CD14-positive monocyte (primary cell): ENCODE data around the gene SLC27A1. TPM values are rescaled to one million over a fixed set of nuclear protein-coding genes. Genes with fewer than 3 reads are reported as not detected.

Source experiments
- DNase-seq, 3 donors: peaks; one replicate each; pipeline ENCODE4 v3.0.0-alpha.2; 2011 to 2022
- H2AFZ ChIP-seq: 2 replicates; pipeline ENCODE4 v1.6.0; 2012; ENCODE audit warnings: mild to moderate bottlenecking, low read depth, low read length, inconsistent platforms; ENCODE audit not compliant: insufficient read depth, poor library complexity, severe bottlenecking
- H3K27ac ChIP-seq, 2 donors: 1 replicate in 1 of 2; 2 replicates in 1 of 2; pipeline ENCODE4 v1.5.1; 2012 to 2013; ENCODE audit warnings: low read length in 2 of 2, control low read depth in 1 of 2, inconsistent platforms in 1 of 2, low read depth in 1 of 2, mild to moderate bottlenecking in 1 of 2
- H3K27me3 ChIP-seq, 2 donors: one replicate each; pipeline versions ENCODE4 v1.6.0 to v1.6.1; 2011 to 2013; ENCODE audit warnings: low read length in 2 of 2; ENCODE audit not compliant: control insufficient read depth in 2 of 2, insufficient read depth in 2 of 2
- H3K36me3 ChIP-seq, 2 donors: replicated peaks in 1 of 2; 1 replicate in 1 of 2; 2 replicates in 1 of 2; pipeline versions ENCODE4 v1.5.1 to v1.6.1; 2012 to 2013; ENCODE audit warnings: low read length in 2 of 2, control low read depth in 1 of 2, inconsistent platforms in 1 of 2, mild to moderate bottlenecking in 1 of 2; ENCODE audit not compliant: insufficient read depth in 2 of 2, control insufficient read depth in 1 of 2
- H3K4me1 ChIP-seq, 2 donors: 1 replicate in 1 of 2; 2 replicates in 1 of 2; pipeline versions ENCODE4 v1.5.1 to v1.6.1; 2012 to 2013; ENCODE audit warnings: low read length in 2 of 2, control low read depth in 1 of 2, inconsistent platforms in 1 of 2, mild to moderate bottlenecking in 1 of 2, moderate library complexity in 1 of 2; ENCODE audit not compliant: insufficient read depth in 2 of 2, control insufficient read depth in 1 of 2
- H3K4me2 ChIP-seq: replicated peaks from 2 replicates; pipeline ENCODE3; 2012; ENCODE audit warnings: low read length, moderate library complexity, mild to moderate bottlenecking; ENCODE audit not compliant: poor library complexity, severe bottlenecking; ENCODE audit errors: extremely low read depth
- H3K4me3 ChIP-seq, 3 experiments: fragments of 200-600 bp in 1 of 3; sonication (generic) in 1 of 3; replicated peaks in 1 of 3; 1 replicate in 2 of 3; 2 replicates in 1 of 3; pipeline ENCODE4 v1.5.1; 2011 to 2013; ENCODE audit warnings: low read length in 3 of 3, mild to moderate bottlenecking in 3 of 3, control low read depth in 2 of 3, low read depth in 2 of 3, inconsistent platforms in 1 of 3, moderate library complexity in 1 of 3
- H3K79me2 ChIP-seq: 2 replicates; pipeline ENCODE4 v1.6.0; 2012; ENCODE audit warnings: mild to moderate bottlenecking, control low read depth, inconsistent platforms, low read length, moderate library complexity; ENCODE audit not compliant: insufficient read depth
- H3K9ac ChIP-seq: 2 replicates; pipeline ENCODE4 v1.6.0; 2017; ENCODE audit warnings: low read length, mild to moderate bottlenecking; ENCODE audit not compliant: insufficient read depth, poor library complexity, severe bottlenecking
- H3K9me3 ChIP-seq, 2 donors: replicated peaks in 1 of 2; 1 replicate in 1 of 2; 2 replicates in 1 of 2; pipeline versions ENCODE4 v1.5.1 to v1.6.1; 2012 to 2013; ENCODE audit warnings: low read length in 2 of 2, control low read depth in 1 of 2; ENCODE audit not compliant: control insufficient read depth in 1 of 2, insufficient read depth in 1 of 2
- H4K20me1 ChIP-seq: 2 replicates; pipeline ENCODE4 v1.6.0; 2012; ENCODE audit warnings: mild to moderate bottlenecking, low read length, control low read depth, moderate library complexity; ENCODE audit not compliant: insufficient read depth
- H3K27ac Mint-ChIP-seq, 7 donors: one replicate each; pipeline ENCODE4 v1.8.0; 2020; ENCODE audit warnings: mild to moderate bottlenecking in 7 of 7, mixed read lengths in 7 of 7, moderate library complexity in 6 of 7, inconsistent platforms in 2 of 7
- H3K27me3 Mint-ChIP-seq, 3 donors: one replicate each; pipeline ENCODE4 v1.8.0; 2021 to 2022; ENCODE audit warnings: low read depth in 3 of 3, mild to moderate bottlenecking in 3 of 3, mixed read lengths in 3 of 3, moderate library complexity in 3 of 3, inconsistent platforms in 1 of 3
- H3K36me3 Mint-ChIP-seq, 2 donors: one replicate each; pipeline ENCODE4 v1.8.0; 2020; ENCODE audit warnings: mixed read lengths in 2 of 2, inconsistent platforms in 1 of 2, mild to moderate bottlenecking in 1 of 2
- H3K4me1 Mint-ChIP-seq: one replicate; pipeline ENCODE4 v1.8.0; 2020; ENCODE audit warnings: mild to moderate bottlenecking, mixed read lengths
- H3K4me3 Mint-ChIP-seq, 2 donors: one replicate each; pipeline ENCODE4 v1.8.0; 2020; ENCODE audit warnings: mild to moderate bottlenecking in 2 of 2, mixed read lengths in 2 of 2, moderate library complexity in 1 of 2
- H3K9me3 Mint-ChIP-seq, 7 donors: one replicate each; pipeline ENCODE4 v1.8.0; 2020 to 2022; ENCODE audit warnings: mixed read lengths in 7 of 7, mild to moderate bottlenecking in 6 of 7, moderate library complexity in 6 of 7, inconsistent platforms in 2 of 7
- CTCF ChIP-seq: fragments of 200-600 bp; IDR thresholded peaks from one replicate; pipeline ENCODE4 v1.8.0; 2022; ENCODE audit warnings: antibody characterized with exemption, mild to moderate bottlenecking
- WGBS: methylation state at CpG from one replicate; pipeline ENCODE4 v1.1.5; 2013; ENCODE audit warnings: missing lambda C conversion rate; ENCODE audit not compliant: insufficient coverage; 5-methylcytosine and 5-hydroxymethylcytosine counted together
- intact Hi-C, 2 donors: fragments of 100-400 bp; cut with micrococcal nuclease; formaldehyde crosslinking; loops; one replicate each; pipeline versions ENCODE4 v1.15.0 to v1.15.1; 2023
- polyA plus RNA-seq, 3 donors: library from polyadenylated mRNA; depleted of rRNA in 1 of 3; unstranded in 2 of 3; stranded (reverse) in 1 of 3; fragments of 300-500 nt in 2 of 3; fragments of >200 nt in 1 of 3; fragmentation: Illumina TruSeq in 2 of 3; gene quantifications; 1 replicate in 2 of 3; 2 replicates in 1 of 3; pipeline ENCODE4 v1.2.3, GENCODE V29; 2012 to 2021

SLC27A1 gene
- polyA plus RNA-seq, 3 donors: 27.1 to 36.5 (median 27.6) TPM

DNA sequence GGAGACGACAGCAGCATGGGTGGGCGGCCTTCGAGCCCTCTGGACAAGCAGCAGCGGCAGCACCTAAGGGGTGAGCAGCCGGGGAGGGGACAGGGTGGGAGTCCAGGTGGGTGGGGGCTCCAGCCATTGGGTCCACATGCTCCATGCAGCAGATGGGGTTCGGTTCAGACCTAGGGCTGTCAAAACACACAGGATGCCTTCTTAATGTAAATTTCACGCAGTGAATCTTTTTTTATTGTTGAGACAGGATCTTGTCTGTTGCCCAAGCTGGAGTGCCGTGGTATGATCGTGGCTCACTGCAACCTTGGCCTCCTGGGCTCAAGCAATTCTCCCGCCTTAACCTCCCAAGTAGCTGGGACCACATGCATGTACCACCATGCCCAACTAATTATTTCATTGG, 57.0 kb downstream of the SLC27A1 start:
- peaks cover 6 to 21% (median 12%) of the 10 kb centered on the region in 7 donors for H3K9me3 Mint-ChIP-seq
- 75% methylated on average over 5 of the region's 10 CpGs for WGBS
- TF ChIP-seq CTCF: no peak
- no peaks in the 10 kb centered on the region for H4K20me1 ChIP-seq
- H3K27me3 Mint-ChIP-seq: peaks cover 0 to 6% (median 0%) of the 10 kb centered on the region in 3 donors
- DNase-seq: no peak
- H3K27me3 ChIP-seq: no peaks in the 10 kb centered on the region
- no peak overlapping the region for H3K9ac ChIP-seq
- peak overlapping the region in 1 of 2 donors; percentile 47 for H3K4me3 Mint-ChIP-seq
- H2AFZ ChIP-seq: no peak overlapping the region
- intact Hi-C loops: no loop called here
- peaks cover 50% of the 10 kb centered on the region for H3K4me1 Mint-ChIP-seq
- H3K4me1 ChIP-seq: peaks cover 30 to 43% of the 10 kb centered on the region in 2 donors
- H3K4me3 ChIP-seq: no peak overlapping the region
- no peaks in the 10 kb centered on the region for H3K79me2 ChIP-seq
- H3K27ac ChIP-seq: no peak overlapping the region
- H3K36me3 Mint-ChIP-seq: peaks cover 0 to 9% of the 10 kb centered on the region in 2 donors
- H3K4me2 ChIP-seq: no peak overlapping the region
- H3K9me3 ChIP-seq: peaks cover 0 to 15% of the 10 kb centered on the region in 2 donors
- H3K36me3 ChIP-seq: no peaks in the 10 kb centered on the region
- H3K27ac Mint-ChIP-seq: no peak overlapping the region

GRCh38 chr19:17528610-17529009, 58.3 kb downstream of the SLC27A1 start:
- Histone ChIP-seq H3K79me2 (no peaks in the 10 kb centered on the region), H3K36me3 (no peaks in the 10 kb centered on the region), H2AFZ (no peak overlapping the region), H4K20me1 (no peaks in the 10 kb centered on the region), H3K9me3 (peaks cover 0 to 15% of the 10 kb centered on the region in 2 donors), H3K9ac (no peak overlapping the region), H3K4me3 (no peak overlapping the region), H3K27me3 (no peaks in the 10 kb centered on the region), H3K4me2 (no peak overlapping the region), H3K4me1 (peaks cover 17 to 30% of the 10 kb centered on the region in 2 donors), H3K27ac (no peak overlapping the region)
- Mint-ChIP-seq H3K9me3 (peaks cover 6 to 19% (median 12%) of the 10 kb centered on the region in 7 donors), H3K36me3 (peaks cover 0 to 8% of the 10 kb centered on the region in 2 donors), H3K4me3 (no peak overlapping the region), H3K27ac (no peak overlapping the region), H3K4me1 (peaks cover 37% of the 10 kb centered on the region), H3K27me3 (peaks cover 0 to 4% (median 0%) of the 10 kb centered on the region in 3 donors)
- no peak for TF ChIP-seq CTCF
- intact Hi-C loops: no loop called here
- DNase-seq: no peak
- WGBS: 100% methylated on average over 1 of the region's 3 CpGs
